Transverse colon (tissue), 4 donors: ENCODE data around the gene MRNIP. TPM values are rescaled to one million over a fixed set of nuclear protein-coding genes. Genes with fewer than 3 reads are reported as not detected.

Experiments
- DNase-seq: peaks from one replicate; pipeline ENCODE4 v3.0.0-alpha.2; 2019
- H3K27ac ChIP-seq, 4 donors: fragments of 200-600 bp; sonication (generic); 2 replicates each; pipeline ENCODE4 v1.5.1; 2016 to 2018; ENCODE audit warnings: inconsistent platforms in 4 of 4
- H3K27me3 ChIP-seq: fragments of 200-600 bp; sonication (generic); 2 replicates; pipeline ENCODE4 v1.5.1; 2017; ENCODE audit warnings: inconsistent platforms
- H3K36me3 ChIP-seq, 4 donors: fragments of 200-600 bp; sonication (generic); 2 replicates each; pipeline ENCODE4 v1.5.1; 2017 to 2019; ENCODE audit warnings: inconsistent platforms in 4 of 4
- H3K4me1 ChIP-seq, 4 donors: fragments of 200-600 bp; sonication (generic); 2 replicates each; pipeline ENCODE4 v1.5.1; 2017 to 2020; ENCODE audit warnings: inconsistent platforms in 4 of 4
- H3K4me3 ChIP-seq, 4 donors: fragments of 200-600 bp; sonication (generic); 1 replicate in 1 of 4; 2 replicates in 3 of 4; pipeline versions ENCODE4 v1.5.1 to v1.6.1; 2017 to 2019; ENCODE audit warnings: inconsistent platforms in 4 of 4
- H3K9me3 ChIP-seq, 2 donors: fragments of 200-600 bp; sonication (generic); 2 replicates each; pipeline ENCODE4 v1.5.1; 2017 to 2019; ENCODE audit warnings: inconsistent platforms in 2 of 2
- CTCF ChIP-seq, 5 experiments: fragments of 200-600 bp in 3 of 5; fragments of 450-650 bp in 2 of 5; sonication (generic) in 3 of 5; IDR thresholded peaks; 1 replicate in 2 of 5; 2 replicates in 3 of 5; pipeline ENCODE4 v1.5.1; 2016 to 2017; ENCODE audit warnings: antibody characterized with exemption in 5 of 5, inconsistent platforms in 3 of 5, mild to moderate bottlenecking in 2 of 5, moderate library complexity in 1 of 5
- EP300 ChIP-seq: sonication (generic); formaldehyde crosslinking; IDR thresholded peaks from one replicate; pipeline ENCODE4 v1.6.1; 2017; ENCODE audit warnings: antibody characterized with exemption, low read depth
- POLR2A ChIP-seq: fragments of 450-650 bp; IDR thresholded peaks from one replicate; pipeline ENCODE4 v1.6.1; 2016; ENCODE audit warnings: antibody characterized with exemption, mild to moderate bottlenecking, moderate library complexity
- POLR2AphosphoS5 ChIP-seq, 3 donors: sonication (generic); formaldehyde crosslinking; IDR thresholded peaks; one replicate each; pipeline ENCODE4 v1.6.1; 2016; ENCODE audit warnings: antibody characterized with exemption in 3 of 3
- WGBS, 2 donors: methylation state at CpG; one replicate each; pipeline ENCODE4 v1.1.5; 2018; ENCODE audit warnings: low coverage in 1 of 2; 5-methylcytosine and 5-hydroxymethylcytosine counted together
- in situ Hi-C, 4 donors: fragments of 200-750 bp; cut with MboI; loops; one replicate each; pipeline versions ENCODE4 v1.15.0 to v1.15.1; 2017; ENCODE audit warnings: low sequenced_read_pairs in 3 of 4, low pct_ligation_motif_present in 1 of 4, low pct_unique_long_range_greater_than_20kb in 1 of 4
- intact Hi-C: fragments of 100-400 bp; cut with DNase I; formaldehyde crosslinking; loops from one replicate; pipeline ENCODE4 v1.15.1; 2023; ENCODE audit warnings: low total_unique reads
- total RNA-seq, 4 donors: library from RNA; depleted of rRNA; stranded (reverse); fragments of >200 nt; gene quantifications; one replicate each; pipeline ENCODE4 v1.1.0, GENCODE V29; 2016

Gene MRNIP
- total RNA-seq, 4 donors from 2014 or later: 24.7 to 124 (median 42.9) TPM

DNA sequence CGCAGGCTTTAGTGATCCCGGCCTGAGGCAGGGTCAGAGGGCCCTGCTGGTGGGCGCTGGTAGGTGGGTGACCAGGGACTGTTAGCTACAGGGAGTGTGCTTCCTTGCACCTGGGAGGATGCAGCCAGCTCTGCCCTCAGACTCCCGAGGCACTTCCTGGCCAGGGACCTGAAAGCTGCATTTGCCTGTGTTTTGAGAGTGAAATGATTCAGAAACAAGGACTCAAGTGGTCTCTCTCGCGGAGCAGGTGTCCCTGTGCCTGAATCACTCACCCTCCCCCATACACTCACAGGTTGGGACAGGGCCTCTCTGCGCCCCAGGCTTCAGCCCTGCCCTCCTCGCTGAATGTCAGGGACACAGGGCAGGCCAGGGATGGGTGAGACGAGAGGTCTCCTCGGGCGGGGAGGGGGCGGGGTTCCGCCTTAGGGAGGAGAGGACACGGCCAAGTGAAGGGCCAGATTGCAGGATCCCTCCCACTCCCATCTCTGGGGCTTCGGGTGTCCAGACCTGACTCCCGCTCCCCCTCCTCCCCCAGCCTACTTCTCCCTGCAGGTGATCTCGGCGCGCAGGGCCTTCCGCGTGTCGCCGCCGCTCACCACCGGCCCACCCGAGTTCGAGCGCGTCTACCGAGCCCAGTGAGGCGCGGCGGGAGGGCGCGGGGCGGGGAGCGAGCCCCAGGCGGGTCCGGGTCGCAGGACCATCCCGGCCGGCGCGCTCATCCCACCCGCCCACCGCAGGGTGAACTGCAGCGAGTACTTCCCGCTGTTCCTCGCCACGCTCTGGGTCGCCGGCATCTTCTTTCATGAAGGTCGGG, 63.4 kb downstream of the MRNIP start:
- TF ChIP-seq POLR2A (peak; percentile 26), CTCF (IDR thresholded peaks at IDR 0.05) (no peak), POLR2AphosphoS5 (IDR thresholded peaks at IDR 0.05) (peak in 1 of 3 donors; percentile 45), EP300 (no peak)

GRCh38 chr5:179794575-179794974, 64.0 kb downstream of the MRNIP start:
- no peak for DNase-seq
- Histone ChIP-seq H3K4me1 (peaks cover 19 to 46% (median 29%) of the 10 kb centered on the region in 4 donors), H3K27me3 (no peaks in the 10 kb centered on the region), H3K9me3 (no peaks in the 10 kb centered on the region), H3K36me3 (peaks cover 0 to 19% (median 11%) of the 10 kb centered on the region in 4 donors), H3K27ac (peak overlapping the region in 3 of 4 donors; percentile 32 to 92 (median 91)), H3K4me3 (peak overlapping the region in 1 of 4 donors; percentile 72)
- intact Hi-C loops: no loop called here
- TF ChIP-seq EP300: no peak
- TF ChIP-seq POLR2A: no peak
- no peak for TF ChIP-seq POLR2AphosphoS5 (IDR thresholded peaks at IDR 0.05)
- TF ChIP-seq CTCF (IDR thresholded peaks at IDR 0.05): no peak
- in situ Hi-C loops: no loop called here
- WGBS, 2 donors: 94% methylated on average over 2 of the region's 3 CpGs; no CpG with 5 or more reads in 1 of the 2 donors

More for the DNA sequence above, 63.4 kb downstream of the MRNIP start:
- intact Hi-C loops (no loop called here), in situ Hi-C loops (no loop called here)
- Histone ChIP-seq H3K4me1 (peaks cover 19 to 46% (median 29%) of the 10 kb centered on the region in 4 donors), H3K27ac (peak overlapping the region; percentile 88 to 92 (median 90)), H3K4me3 (peak overlapping the region; percentile 15 to 72 (median 42)), H3K36me3 (peaks cover 0 to 26% (median 17%) of the 10 kb centered on the region in 4 donors), H3K9me3 (no peaks in the 10 kb centered on the region), H3K27me3 (no peaks in the 10 kb centered on the region)
- no peak for DNase-seq
- WGBS, 2 donors: 12 to 20% methylated on average over 1 to 31 of the region's 53 CpGs

DNA sequence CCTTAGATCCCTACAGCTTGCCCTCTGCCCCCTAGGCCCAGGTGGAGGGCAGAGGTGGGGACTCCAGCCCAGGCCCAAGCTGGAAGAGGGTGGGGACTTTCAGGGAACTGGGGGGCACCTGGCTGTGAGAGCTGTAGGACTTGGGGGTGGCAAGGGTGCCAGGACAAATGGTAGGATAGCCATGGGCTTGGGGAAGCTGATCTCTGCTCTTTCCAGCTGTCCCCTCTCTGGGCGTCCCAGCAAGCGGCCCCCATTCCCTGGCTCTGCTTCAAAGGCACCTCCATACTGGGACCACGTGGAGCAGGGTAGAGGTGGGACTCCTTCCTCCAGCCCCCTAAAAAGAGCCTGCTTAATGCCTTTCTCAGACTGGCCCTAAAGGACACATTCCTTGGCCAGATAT, 64.4 kb downstream of the MRNIP start:
- Histone ChIP-seq H3K9me3 (no peaks in the 10 kb centered on the region), H3K4me3 (no peak overlapping the region), H3K36me3 (peaks cover 0 to 17% (median 8%) of the 10 kb centered on the region in 4 donors), H3K27me3 (no peaks in the 10 kb centered on the region), H3K27ac (peak overlapping the region in 3 of 4 donors; percentile 32 to 91 (median 57)), H3K4me1 (peaks cover 19 to 46% (median 29%) of the 10 kb centered on the region in 4 donors)
- DNase-seq: no peak
- TF ChIP-seq EP300 (no peak), CTCF (IDR thresholded peaks at IDR 0.05) (no peak), POLR2A (no peak), POLR2AphosphoS5 (IDR thresholded peaks at IDR 0.05) (no peak)
- intact Hi-C loops (no loop called here), in situ Hi-C loops (no loop called here)
- WGBS, 2 donors: 60 to 73% methylated on average over 1 to 3 of the region's 3 CpGs

DNA sequence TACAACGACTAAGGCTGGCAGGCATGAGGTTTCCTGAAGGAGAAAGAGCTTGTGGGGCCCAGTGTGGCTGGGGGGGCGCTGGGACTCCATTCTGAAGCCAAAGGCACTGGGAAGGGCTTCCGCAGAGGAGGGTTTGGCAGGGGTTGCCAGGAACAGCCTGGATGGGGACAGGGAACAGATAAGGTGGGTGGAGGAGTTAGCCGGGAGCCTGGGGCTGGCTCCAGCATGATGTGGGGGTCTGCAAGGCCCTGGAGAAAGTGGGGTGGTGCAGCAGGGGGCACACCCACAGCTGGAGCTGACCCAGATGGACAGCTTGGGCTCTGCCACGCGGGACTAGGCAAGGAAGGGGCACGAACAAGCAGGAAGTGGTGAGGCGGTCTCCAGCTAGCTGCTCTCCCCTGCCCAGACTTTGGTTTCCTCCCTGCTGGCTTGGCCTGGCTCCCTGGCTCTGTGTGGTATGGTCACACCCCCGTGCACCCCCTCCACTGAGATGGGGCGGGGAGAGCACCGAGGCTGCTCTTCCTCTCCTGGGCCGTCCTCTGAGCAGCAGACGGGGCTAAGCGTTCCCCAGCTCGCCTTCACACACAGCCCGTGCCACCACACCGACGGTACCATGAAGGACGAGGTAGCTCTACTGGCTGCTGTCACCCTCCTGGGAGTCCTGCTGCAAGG, 65.0 kb downstream of the MRNIP start, which contains the start of gene LTC4S:
TSS of gene LTC4S (plus strand) at position 519 of the 672 bp plus-strand sequence. CDS start at position 614, 95 bp downstream.
- peak; percentile 65 for DNase-seq
- in situ Hi-C loops (no loop called here), intact Hi-C loops (no loop called here)
- Histone ChIP-seq H3K27me3 (no peaks in the 10 kb centered on the region), H3K4me3 (peak within 1 kb of the TSS in 1 of 4 donors; percentile 72), H3K9me3 (no peaks in the 10 kb centered on the region), H3K36me3 (peaks cover 0 to 12% (median 5%) of the 10 kb centered on the region in 4 donors), H3K27ac (peak within 1 kb of the TSS; percentile 57 to 92 (median 90)), H3K4me1 (peaks cover 19 to 46% (median 29%) of the 10 kb centered on the region in 4 donors)
- TF ChIP-seq CTCF (IDR thresholded peaks at IDR 0.05) (no peak), EP300 (no peak), POLR2AphosphoS5 (IDR thresholded peaks at IDR 0.05) (peak in 2 of 3 donors; percentile 3 to 29), POLR2A (no peak)
- 55% methylated on average over 17 of the region's 19 CpGs; no CpG with 5 or more reads in 1 of the 2 donors for WGBS, 2 donors
